ENCODE data around the gene JAKMIP1. TPM values are rescaled to one million over a fixed set of nuclear protein-coding genes. Genes with fewer than 3 reads are reported as not detected.

JAKMIP1 gene
- total RNA-seq, 1 experiment from 2014 or later, result 0.21 TPM

GRCh38 chr4:6180841-6181631, 19.3 kb downstream of the JAKMIP1 start:
- DNase-seq (ENCODE audit: low spot score), result no peak

GRCh38 chr4:6179362-6179761, 21.0 kb downstream of the JAKMIP1 start:
- DNase-seq (ENCODE audit: low spot score), result no peak

- DNase-seq (ENCODE audit: low spot score), result no peak
These were observed 21.6 kb downstream of the JAKMIP1 start for GRCh38 chr4:6178757-6179156.

- peak; percentile 24 for DNase-seq (ENCODE audit: low spot score)
These were observed 22.7 kb downstream of the JAKMIP1 start for GRCh38 chr4:6177587-6178197.

GRCh38 chr4:6175426-6175825, 24.9 kb downstream of the JAKMIP1 start:
- no peak for DNase-seq (ENCODE audit: low spot score)

GRCh38 chr4:6172927-6173200, 27.5 kb downstream of the JAKMIP1 start:
- no peak for DNase-seq (ENCODE audit: low spot score)

- DNase-seq (ENCODE audit: low spot score), result no peak
These were observed 28.0 kb downstream of the JAKMIP1 start for GRCh38 chr4:6172093-6172926.

- no peak for DNase-seq (ENCODE audit: low spot score)
These were observed 31.1 kb downstream of the JAKMIP1 start for GRCh38 chr4:6169239-6169638.

GRCh38 chr4:6165766-6166165, 34.6 kb downstream of the JAKMIP1 start:
- DNase-seq (ENCODE audit: low spot score), result no peak

- DNase-seq (ENCODE audit: low spot score), result no peak
These were observed 37.5 kb downstream of the JAKMIP1 start for GRCh38 chr4:6162885-6163284.

- no peak for DNase-seq (ENCODE audit: low spot score)
These were observed 38.4 kb downstream of the JAKMIP1 start for GRCh38 chr4:6161921-6162464.

GRCh38 chr4:6160536-6160935, 39.8 kb downstream of the JAKMIP1 start:
- no peak for DNase-seq (ENCODE audit: low spot score)

GRCh38 chr4:6157926-6158325, 42.4 kb downstream of the JAKMIP1 start:
- no peak for DNase-seq (ENCODE audit: low spot score)

GRCh38 chr4:6155996-6156750, 44.2 kb downstream of the JAKMIP1 start:
- no peak for DNase-seq (ENCODE audit: low spot score)

- no peak for DNase-seq (ENCODE audit: low spot score)
These were observed 45.5 kb downstream of the JAKMIP1 start for GRCh38 chr4:6154875-6155274.

- DNase-seq (ENCODE audit: low spot score), result no peak
These were observed 46.5 kb downstream of the JAKMIP1 start for GRCh38 chr4:6153874-6154273.

- DNase-seq (ENCODE audit: low spot score), result no peak
These were observed 47.3 kb downstream of the JAKMIP1 start for GRCh38 chr4:6152869-6153705.

GRCh38 chr4:6150046-6150735, 50.2 kb downstream of the JAKMIP1 start:
- no peak for DNase-seq (ENCODE audit: low spot score)

GRCh38 chr4:6148506-6149205, 51.7 kb downstream of the JAKMIP1 start:
- no peak for DNase-seq (ENCODE audit: low spot score)

- DNase-seq (ENCODE audit: low spot score), result no peak
These were observed 52.9 kb downstream of the JAKMIP1 start for GRCh38 chr4:6147441-6147840.

All from H4 (cell line).